ENCODE measurements around the gene FIBCD1. TPM values are rescaled to one million over a fixed set of nuclear protein-coding genes. Genes with fewer than 3 reads are reported as not detected.

The FIBCD1 gene
- total and polyA plus RNA-seq, 2 experiments from 2014 or later, result 20.2 to 23.7 TPM

GRCh38 chr9:130983970-130984369 is 44.9 kb upstream of the FIBCD1 start:
- no peak for DNase-seq
- H3K27me3 ChIP-seq (replicated peaks; ENCODE audit: insufficient read depth), result peaks cover 19% of the 10 kb centered on the region
- in situ Hi-C loops (cut with MboI), result no loop called here

GRCh38 chr9:130983359-130983670 is 44.3 kb upstream of the FIBCD1 start:
- WGBS, 2 experiments (ENCODE audit: low coverage in 1 of 2, low lambda C conversion rate in 2 of 2, missing lambda C conversion rate in 2 of 2), result 77 to 86% methylated on average over 4 to 6 of the region's 6 CpGs
- Histone ChIP-seq H3K9ac (no peak overlapping the region), H4K20me1 (ENCODE audit: insufficient read depth) (no peaks in the 10 kb centered on the region), H3K27me3 (replicated peaks; ENCODE audit: insufficient read depth) (peaks cover 19% of the 10 kb centered on the region), H3K9me3 (ENCODE audit: low read depth) (no peaks in the 10 kb centered on the region), H2AFZ (no peak overlapping the region), H3K4me3 (no peak overlapping the region), H3K4me1 (ENCODE audit: insufficient read depth) (no peaks in the 10 kb centered on the region), H3K9me2 (ENCODE audit: insufficient read depth) (no peaks in the 10 kb centered on the region), H3K79me2 (ENCODE audit: insufficient read depth) (no peaks in the 10 kb centered on the region), H3K36me3 (ENCODE audit: low read depth) (no peaks in the 10 kb centered on the region), H3K27ac (no peak overlapping the region), H3F3A (ENCODE audit: insufficient read depth) (no peaks in the 10 kb centered on the region), H3K4me2 (ENCODE audit: unreplicated experiment) (no peak overlapping the region)
- TF ChIP-seq EZH2 (IDR thresholded peaks at IDR 0.05; ENCODE audit: insufficient read depth, poor library complexity, severe bottlenecking) (no peak), EZH2phosphoT487 (IDR thresholded peaks at IDR 0.05; ENCODE audit: insufficient read depth, low read depth) (no peak)
- DNase-seq, result no peak
- in situ Hi-C loops (cut with MboI), result no loop called here

More at GRCh38 chr9:130983970-130984369, 44.9 kb upstream of the FIBCD1 start:
- 67 to 72% methylated on average over 11 of the region's 11 CpGs for WGBS, 2 experiments (ENCODE audit: low coverage in 1 of 2, low lambda C conversion rate in 2 of 2, missing lambda C conversion rate in 2 of 2)
- H3K36me3 ChIP-seq (ENCODE audit: low read depth), result no peaks in the 10 kb centered on the region
- TF ChIP-seq EZH2phosphoT487 (IDR thresholded peaks at IDR 0.05; ENCODE audit: insufficient read depth, low read depth), result no peak
- TF ChIP-seq EZH2 (IDR thresholded peaks at IDR 0.05; ENCODE audit: insufficient read depth, poor library complexity, severe bottlenecking), result no peak
- no peak overlapping the region for H2AFZ ChIP-seq
- H3K9me3 ChIP-seq (ENCODE audit: low read depth), result no peaks in the 10 kb centered on the region
- no peak overlapping the region for H3K27ac ChIP-seq
- no peaks in the 10 kb centered on the region for H4K20me1 ChIP-seq (ENCODE audit: insufficient read depth)
- H3K4me3 ChIP-seq, result no peak overlapping the region
- no peaks in the 10 kb centered on the region for H3F3A ChIP-seq (ENCODE audit: insufficient read depth)
- no peaks in the 10 kb centered on the region for H3K4me1 ChIP-seq (ENCODE audit: insufficient read depth)
- no peak overlapping the region for H3K4me2 ChIP-seq (ENCODE audit: unreplicated experiment)
- no peak overlapping the region for H3K9ac ChIP-seq
- H3K9me2 ChIP-seq (ENCODE audit: insufficient read depth), result no peaks in the 10 kb centered on the region
- no peaks in the 10 kb centered on the region for H3K79me2 ChIP-seq (ENCODE audit: insufficient read depth)

DNA sequence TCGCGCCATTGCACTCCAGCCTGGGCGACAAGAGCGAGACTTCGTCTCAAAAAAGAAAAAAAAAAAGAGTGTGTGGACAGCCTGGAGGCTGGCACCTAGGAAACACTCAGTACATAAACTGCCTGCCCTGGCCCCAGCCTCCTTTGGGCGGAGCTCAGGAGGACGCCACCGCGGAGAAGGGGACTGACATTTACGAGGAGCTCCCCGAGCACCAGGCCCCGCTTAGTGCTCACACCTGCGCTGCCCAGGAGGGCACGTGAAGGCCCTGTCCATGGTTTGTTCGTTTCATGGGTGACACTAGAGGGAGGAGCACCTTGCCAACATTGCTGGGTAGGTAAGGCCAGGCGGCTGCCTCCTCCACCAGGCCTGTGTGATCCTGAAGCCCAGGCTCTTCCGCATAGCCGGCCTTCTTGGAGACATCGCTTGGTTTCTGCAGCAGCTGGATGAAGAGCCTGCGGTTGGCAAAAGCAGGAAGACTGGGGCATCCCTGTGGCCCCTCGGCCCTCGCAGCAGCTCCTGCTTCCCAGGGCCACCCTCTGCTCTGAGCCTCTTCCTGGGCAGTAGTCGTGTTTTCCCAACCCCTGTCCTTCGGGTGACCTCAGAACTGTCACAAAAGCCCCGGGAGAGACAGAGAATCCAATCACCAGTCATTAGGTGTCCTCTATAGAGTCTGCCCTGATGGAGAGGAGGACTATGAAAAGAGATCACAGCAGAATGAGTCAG is 43.8 kb upstream of the FIBCD1 start:
- H3K9ac ChIP-seq, result no peak overlapping the region
- H2AFZ ChIP-seq, result no peak overlapping the region
- in situ Hi-C loops (cut with MboI), result no loop called here
- H3K27ac ChIP-seq, result no peak overlapping the region
- H3K9me3 ChIP-seq (ENCODE audit: low read depth), result no peaks in the 10 kb centered on the region
- H3K27me3 ChIP-seq (replicated peaks; ENCODE audit: insufficient read depth), result peaks cover 19% of the 10 kb centered on the region
- no peak overlapping the region for H3K4me3 ChIP-seq
- H3K36me3 ChIP-seq (ENCODE audit: low read depth), result no peaks in the 10 kb centered on the region
- H3F3A ChIP-seq (ENCODE audit: insufficient read depth), result no peaks in the 10 kb centered on the region
- H3K4me2 ChIP-seq (ENCODE audit: unreplicated experiment), result no peak overlapping the region
- H4K20me1 ChIP-seq (ENCODE audit: insufficient read depth), result no peaks in the 10 kb centered on the region
- TF ChIP-seq EZH2phosphoT487 (IDR thresholded peaks at IDR 0.05; ENCODE audit: insufficient read depth, low read depth), result no peak
- TF ChIP-seq EZH2 (IDR thresholded peaks at IDR 0.05; ENCODE audit: insufficient read depth, poor library complexity, severe bottlenecking), result no peak
- DNase-seq, result no peak
- no peaks in the 10 kb centered on the region for H3K9me2 ChIP-seq (ENCODE audit: insufficient read depth)
- 85 to 86% methylated on average over 25 of the region's 25 CpGs for WGBS, 2 experiments (ENCODE audit: low coverage in 1 of 2, low lambda C conversion rate in 2 of 2, missing lambda C conversion rate in 2 of 2)
- H3K79me2 ChIP-seq (ENCODE audit: insufficient read depth), result no peaks in the 10 kb centered on the region
- H3K4me1 ChIP-seq (ENCODE audit: insufficient read depth), result no peaks in the 10 kb centered on the region

DNA sequence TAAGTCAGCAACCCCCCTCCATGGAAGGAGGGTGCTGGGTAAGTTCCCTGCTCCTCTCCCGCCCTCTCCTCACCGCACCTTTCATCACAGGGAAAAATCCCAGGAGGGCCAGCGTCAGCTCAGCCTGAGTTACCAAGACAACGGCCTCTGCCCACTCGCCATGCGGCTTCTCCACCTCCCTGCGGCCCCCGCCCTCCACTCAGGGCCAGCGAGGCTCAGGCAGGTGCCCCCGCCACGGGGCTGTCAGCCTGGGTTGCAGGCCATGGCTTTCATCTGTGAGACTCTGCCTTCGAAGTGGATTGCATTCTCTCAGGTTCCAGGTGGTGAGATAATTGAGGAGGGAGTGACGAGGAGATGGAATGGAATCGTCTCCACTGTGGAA is 42.7 kb upstream of the FIBCD1 start:
- H3F3A ChIP-seq (ENCODE audit: insufficient read depth), result no peaks in the 10 kb centered on the region
- H3K9me2 ChIP-seq (ENCODE audit: insufficient read depth), result no peaks in the 10 kb centered on the region
- no peaks in the 10 kb centered on the region for H3K79me2 ChIP-seq (ENCODE audit: insufficient read depth)
- WGBS, 2 experiments (ENCODE audit: low coverage in 1 of 2, low lambda C conversion rate in 2 of 2, missing lambda C conversion rate in 2 of 2), result 68 to 74% methylated on average over 12 to 14 of the region's 14 CpGs
- H3K4me1 ChIP-seq (ENCODE audit: insufficient read depth), result no peaks in the 10 kb centered on the region
- no peak overlapping the region for H3K4me3 ChIP-seq
- no peaks in the 10 kb centered on the region for H4K20me1 ChIP-seq (ENCODE audit: insufficient read depth)
- in situ Hi-C loops (cut with MboI), result no loop called here
- H3K27me3 ChIP-seq (replicated peaks; ENCODE audit: insufficient read depth), result peaks cover 15% of the 10 kb centered on the region; the same call in 1 of the 2 replicates
- TF ChIP-seq EZH2phosphoT487 (IDR thresholded peaks at IDR 0.05; ENCODE audit: insufficient read depth, low read depth), result no peak
- no peak for TF ChIP-seq EZH2 (IDR thresholded peaks at IDR 0.05; ENCODE audit: insufficient read depth, poor library complexity, severe bottlenecking)
- H3K9ac ChIP-seq, result no peak overlapping the region
- no peak overlapping the region for H3K27ac ChIP-seq
- DNase-seq, result no peak
- no peaks in the 10 kb centered on the region for H3K9me3 ChIP-seq (ENCODE audit: low read depth)
- no peak overlapping the region for H3K4me2 ChIP-seq (ENCODE audit: unreplicated experiment)
- no peaks in the 10 kb centered on the region for H3K36me3 ChIP-seq (ENCODE audit: low read depth)
- no peak overlapping the region for H2AFZ ChIP-seq
